IPS-18c (cell line): ENCODE measurements around the gene FBXO42.
A peak's percentile ranks its signal among the peaks of the same experiment; 100 is the strongest.
"Not testable (repeated sequence)": the region's sequence is repeated elsewhere in the genome, so short reads cannot be mapped to it uniquely, and the experiment has no call there.

ENCODE experiments used
- H3K4me3 ChIP-seq: 2 replicates; pipeline ENCODE4 v1.7.0; 2013; ENCODE audit warnings: low read depth, mild to moderate bottlenecking, low read length, moderate library complexity; ENCODE audit not compliant: insufficient read depth
- H3K9me3 ChIP-seq: one replicate; pipeline ENCODE4 v1.6.1; 2013; ENCODE audit warnings: mild to moderate bottlenecking, low read length, moderate library complexity; ENCODE audit not compliant: control insufficient read depth, insufficient read depth

FBXO42 gene

DNA sequence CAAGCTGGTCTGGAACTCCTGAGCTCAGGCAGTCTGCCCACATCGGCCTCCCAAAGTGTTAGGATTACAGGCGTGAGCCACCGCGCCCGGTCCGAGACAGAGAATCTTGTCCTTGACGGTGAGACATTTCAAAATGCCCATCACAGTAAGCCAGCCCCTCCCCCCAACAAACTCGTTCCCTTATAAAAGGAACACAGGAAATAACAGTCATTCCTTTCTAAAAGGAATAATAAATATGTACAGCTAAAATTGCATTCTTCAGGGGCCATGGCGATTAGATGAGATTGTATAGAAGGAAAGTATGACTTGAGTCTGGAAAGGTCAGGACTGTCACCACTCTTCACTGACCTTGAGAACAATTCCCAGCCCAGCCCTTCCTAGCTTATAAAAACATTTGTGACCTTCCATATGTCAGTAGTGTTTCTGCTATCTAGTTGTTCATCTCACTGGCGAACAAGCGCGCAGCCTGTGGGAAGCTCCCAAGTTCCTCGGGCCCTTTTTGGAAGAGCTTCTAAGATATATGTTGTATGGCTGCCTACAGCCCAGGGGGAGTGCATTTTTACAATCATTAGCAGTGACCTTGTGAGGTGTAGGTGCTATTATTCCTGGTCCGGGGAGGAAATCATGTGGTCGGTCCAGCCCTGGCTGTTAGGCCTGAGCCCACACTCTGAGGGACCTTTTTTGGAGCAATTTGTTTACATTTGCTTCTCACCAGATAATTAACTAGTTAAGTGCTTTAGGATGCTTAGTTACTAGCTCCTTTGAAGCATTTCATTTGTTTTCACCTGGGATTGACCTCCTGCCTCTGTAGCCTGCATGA lies 23.5 kb upstream of the FBXO42 start:
- Histone ChIP-seq H3K4me3 (no peak overlapping the region), H3K9me3 (no peaks in the 10 kb centered on the region)

DNA sequence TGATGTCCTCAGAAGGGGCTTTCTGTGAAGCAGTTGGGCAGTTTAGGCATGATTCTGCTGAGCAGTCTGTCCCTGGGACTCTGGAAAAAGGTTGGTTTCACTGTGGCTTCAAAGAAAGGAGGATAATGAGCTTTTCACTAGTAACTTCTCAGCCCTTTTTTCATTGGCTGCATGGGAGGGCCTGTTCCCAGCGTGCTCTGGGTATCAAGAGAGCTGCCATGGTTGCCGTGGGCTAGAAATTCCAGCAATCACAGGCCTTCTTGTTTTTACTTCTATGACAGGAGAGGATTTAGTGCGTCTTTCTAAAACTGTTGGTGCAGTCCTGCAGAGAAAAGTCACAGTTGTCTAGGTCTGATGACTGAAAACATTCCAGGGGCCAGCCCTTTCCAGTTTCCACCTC lies 22.0 kb upstream of the FBXO42 start:
- Histone ChIP-seq H3K4me3 (no peak overlapping the region), H3K9me3 (no peaks in the 10 kb centered on the region)

DNA sequence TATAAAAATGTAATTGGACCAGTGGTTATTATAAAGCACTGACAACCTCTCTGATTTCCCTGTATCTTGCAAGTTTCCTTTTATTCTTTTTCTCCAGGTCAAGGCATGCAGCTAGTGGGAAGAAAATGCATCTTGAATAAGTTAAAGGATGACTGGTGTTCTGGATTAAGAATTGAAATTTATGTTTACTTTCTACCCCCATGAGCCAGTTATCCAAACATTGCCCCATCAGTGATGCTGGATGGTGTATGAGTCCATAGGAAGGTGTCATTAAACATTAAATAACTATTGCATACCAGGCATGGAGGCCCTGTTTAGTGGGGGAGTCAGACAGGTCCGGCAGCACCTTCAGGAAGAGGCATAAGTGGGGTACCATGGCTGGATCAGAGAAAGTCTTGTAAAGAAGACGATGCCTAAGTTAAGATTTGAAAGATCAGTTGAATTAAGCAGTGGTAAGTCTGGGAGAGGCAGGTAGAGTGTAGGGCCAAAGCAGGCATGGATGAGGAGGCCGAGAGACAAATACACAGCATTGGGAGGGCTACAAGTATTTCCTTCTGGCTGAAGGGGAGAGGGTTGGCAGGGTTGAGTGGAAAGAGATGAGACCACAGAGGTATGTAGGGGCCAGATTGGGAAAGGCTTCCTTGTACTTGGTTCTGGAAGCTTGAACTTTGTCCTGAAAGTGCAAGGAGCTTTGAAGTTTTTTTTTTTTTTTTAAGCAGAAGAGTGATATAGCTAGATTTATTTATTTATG lies 20.4 kb upstream of the FBXO42 start:
- H3K4me3 ChIP-seq: no peak overlapping the region

DNA sequence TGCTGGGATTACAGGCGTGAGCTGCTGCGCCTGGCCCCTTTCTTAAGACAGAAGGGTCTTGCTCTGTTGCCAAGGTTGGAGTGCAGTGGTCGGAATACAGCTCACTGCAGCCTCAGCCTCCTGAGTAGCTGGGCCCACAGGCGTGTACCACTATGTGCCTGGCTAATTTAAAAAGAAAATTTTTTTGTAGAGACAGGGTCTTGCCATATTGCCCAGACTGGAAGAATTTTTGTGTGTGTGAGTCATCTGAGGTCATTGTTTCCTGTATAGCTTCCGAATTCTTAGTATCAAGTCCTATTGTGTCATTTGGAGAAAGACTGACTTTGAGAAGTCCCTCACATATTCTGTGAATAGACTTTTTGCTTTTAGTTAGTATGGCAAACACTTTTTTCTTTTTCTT lies 19.4 kb upstream of the FBXO42 start:
- H3K9me3 ChIP-seq: no peaks in the 10 kb centered on the region
- H3K4me3 ChIP-seq: no peak overlapping the region

More for the DNA sequence above, 20.4 kb upstream of the FBXO42 start:
- no peaks in the 10 kb centered on the region for H3K9me3 ChIP-seq

DNA sequence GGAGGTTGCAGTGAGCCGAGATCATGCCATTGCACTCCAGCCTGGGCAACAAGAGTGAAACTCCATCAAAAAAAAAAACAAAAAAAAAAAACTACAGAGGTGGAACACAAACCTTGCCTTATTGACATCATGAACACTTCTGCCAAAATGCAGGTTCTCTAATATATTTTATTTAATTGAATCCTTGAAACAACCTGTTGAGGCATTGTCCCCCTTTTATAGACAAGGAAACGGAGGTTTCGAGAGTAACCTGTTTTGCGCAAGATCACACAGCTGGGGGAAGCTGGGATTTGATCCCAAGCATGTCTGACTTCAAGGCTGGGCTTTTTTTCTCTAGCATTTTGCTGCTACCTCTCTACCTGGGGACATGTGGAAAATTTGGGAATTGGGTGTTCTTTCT lies 17.5 kb upstream of the FBXO42 start:
- Histone ChIP-seq H3K9me3 (no peaks in the 10 kb centered on the region), H3K4me3 (no peak overlapping the region)

DNA sequence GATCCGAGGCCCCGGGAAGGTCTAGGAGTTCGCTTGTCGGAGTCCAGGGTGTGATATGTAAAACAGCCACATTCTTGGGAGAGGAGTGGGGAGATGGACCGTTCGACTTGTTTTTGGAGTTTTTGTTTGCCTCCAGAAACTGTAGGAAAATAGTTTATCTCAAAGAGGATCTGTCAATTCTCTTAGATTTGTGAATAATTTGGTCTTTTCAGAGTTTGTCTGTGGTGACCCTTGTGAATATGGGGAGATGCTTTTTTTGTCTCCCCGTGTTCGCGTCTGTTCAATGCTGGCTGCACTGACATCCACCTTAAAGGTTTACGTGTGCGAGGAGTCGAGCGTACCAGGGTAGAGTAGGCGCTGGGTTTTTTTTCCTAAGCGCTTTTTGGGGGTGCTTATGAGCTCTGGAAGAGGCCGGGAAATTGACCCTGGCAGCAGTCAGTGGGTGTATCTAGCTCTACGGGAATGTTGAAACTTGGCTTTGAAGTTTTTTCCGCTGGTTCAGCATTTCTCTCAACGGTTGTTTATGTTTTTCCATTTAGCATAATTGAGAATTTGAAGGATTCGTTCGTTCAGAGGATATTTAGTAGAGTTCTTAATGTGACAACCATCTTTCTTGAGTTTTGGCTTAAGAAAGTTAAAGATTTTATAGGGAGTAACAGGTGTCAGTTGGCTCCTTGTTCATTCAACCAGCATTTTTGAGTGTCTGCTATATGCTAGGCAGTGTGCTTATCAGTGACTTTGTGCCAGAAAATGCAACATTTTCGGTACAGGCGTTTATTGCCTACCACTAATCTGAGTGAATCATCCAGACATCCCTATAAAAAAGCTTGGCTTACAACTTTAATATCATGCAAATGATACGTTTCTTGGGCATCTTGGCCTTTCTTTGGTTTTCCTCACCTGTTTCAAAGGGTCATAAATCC lies 15.9 kb upstream of the FBXO42 start:
- Histone ChIP-seq H3K4me3 (peak overlapping the region; percentile 92), H3K9me3 (no peaks in the 10 kb centered on the region)

DNA sequence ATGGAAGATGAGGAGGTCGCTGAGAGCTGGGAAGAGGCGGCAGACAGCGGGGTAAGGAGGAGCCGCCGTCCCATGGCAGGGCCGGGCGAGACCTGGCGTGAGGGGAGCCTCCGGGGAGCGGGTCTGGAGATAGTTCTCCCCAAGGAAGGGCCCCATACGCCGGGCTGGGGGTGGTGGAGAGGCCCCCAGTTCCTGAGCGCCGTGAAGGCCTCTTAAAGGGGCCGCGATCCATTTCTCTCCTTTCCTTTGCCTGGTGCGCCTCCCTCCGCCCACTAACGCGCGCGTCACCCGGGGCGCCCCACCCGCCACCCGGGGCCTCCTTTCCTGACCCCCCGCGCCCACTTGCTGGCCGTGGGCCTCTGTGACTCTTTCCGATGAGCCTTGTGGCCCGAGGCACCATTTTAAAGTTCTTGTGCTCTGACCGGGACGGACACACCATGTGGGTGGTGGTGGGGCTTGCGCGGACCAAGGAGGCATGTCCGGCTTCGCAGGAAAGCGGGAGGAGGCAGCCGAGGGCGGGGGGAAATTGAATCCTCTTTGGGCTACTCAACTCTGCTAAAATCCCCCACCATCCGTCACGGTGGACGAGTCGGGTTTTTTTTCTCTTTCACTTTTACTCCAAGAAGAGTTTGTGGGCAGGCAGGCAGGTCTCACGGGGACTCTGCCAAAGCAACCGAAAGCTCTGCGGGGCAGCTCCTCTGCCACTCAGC lies 15.1 kb upstream of the FBXO42 start:
- H3K4me3 ChIP-seq: peak overlapping the region; percentile 92
- H3K9me3 ChIP-seq: no peaks in the 10 kb centered on the region

DNA sequence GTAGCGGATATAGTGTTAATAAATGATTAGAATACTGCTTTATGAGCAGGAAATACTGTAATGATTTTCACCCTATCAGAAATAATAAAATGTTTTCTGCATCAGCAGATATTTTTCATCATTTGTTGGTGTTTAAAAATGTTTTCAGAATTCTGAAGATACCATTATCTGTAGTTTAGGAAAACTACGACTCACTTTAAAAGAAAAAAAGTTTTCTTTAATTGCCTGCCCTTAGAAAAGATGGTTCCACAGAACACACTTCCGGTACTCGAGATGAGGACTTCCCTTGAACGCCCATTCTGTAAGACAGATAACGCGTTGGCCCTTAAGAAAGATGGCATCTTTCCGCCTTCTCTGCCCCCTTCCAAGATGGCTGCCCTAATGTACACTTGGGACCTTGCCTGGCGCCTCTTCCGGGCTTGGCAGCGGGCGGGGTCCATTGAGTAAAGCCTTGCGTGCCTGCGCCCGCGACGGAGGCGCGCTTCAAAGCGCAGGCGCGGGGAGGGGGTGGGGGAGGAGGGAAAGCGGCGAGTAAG lies 14.5 kb upstream of the FBXO42 start, which contains the start of gene SZRD1:
Gene SZRD1, plus strand, starts transcription at position 521 of the 536 bp plus-strand sequence. CDS start 16 bp downstream, outside the sequence.
- peak within 1 kb of the TSS; percentile 92 for H3K4me3 ChIP-seq

DNA sequence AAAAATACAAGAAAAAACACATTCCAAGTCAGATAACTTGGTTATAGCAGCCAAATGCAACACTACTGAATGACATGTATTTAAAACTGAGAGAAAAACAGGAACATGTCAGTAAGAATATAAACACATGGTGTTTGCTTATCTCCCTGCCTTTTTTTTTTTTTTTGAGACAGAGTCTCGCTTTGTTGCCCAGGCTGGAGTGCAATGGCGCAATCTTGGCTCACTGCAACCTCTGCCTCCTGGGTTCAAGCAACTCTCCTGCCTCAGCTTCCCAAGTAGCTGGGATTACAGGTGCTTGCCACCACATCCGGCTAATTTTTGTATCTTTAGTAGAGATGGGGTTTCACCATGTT lies 12.8 kb upstream of the FBXO42 start:
- not testable (repeated sequence) for H3K9me3 ChIP-seq

More for the DNA sequence above, 14.5 kb upstream of the FBXO42 start, which contains the start of gene SZRD1:
- H3K9me3 ChIP-seq: no peaks in the 10 kb centered on the region

DNA sequence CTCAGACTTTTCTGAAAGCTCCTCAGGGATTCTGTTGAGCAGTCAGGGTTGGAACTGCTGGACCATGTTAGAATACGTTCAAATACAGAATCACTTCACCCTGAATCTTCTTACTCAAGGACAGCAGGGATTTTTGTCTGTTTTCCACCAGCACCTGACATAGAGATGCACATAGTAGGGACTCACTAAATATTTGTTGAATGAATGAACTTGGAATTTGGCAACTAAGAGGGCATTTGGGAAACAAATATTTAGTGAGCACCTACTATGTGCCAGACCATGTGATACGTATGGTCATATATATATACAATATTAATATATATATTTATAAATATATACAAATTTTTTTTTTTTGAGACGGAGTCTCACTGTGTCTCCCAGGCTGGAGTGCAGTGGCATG lies 4.6 kb upstream of the FBXO42 start:
- Histone ChIP-seq H3K9me3 (no peaks in the 10 kb centered on the region), H3K4me3 (no peak overlapping the region)

More for the DNA sequence above, 12.8 kb upstream of the FBXO42 start:
- H3K4me3 ChIP-seq: not testable (repeated sequence)

DNA sequence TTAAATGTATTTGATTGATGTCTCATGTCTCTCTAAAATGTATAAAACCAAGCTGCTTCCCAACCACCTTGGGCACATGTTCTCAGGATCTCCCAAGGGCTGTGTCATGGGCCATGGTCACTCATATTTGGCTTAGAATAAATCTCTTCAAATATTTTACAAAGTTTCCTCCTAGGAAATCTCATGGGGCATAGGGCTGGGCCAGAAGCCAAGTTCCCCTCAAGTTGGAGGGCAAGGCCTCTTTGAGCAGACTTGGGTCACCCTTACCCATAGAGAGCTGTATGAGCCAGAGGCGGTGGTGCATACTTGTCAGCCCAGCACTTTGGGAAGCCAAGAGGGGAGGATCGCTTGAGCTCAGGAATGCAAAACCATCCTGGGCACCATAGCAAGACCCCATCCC lies 2.3 kb upstream of the FBXO42 start:
- no peaks in the 10 kb centered on the region for H3K9me3 ChIP-seq

DNA sequence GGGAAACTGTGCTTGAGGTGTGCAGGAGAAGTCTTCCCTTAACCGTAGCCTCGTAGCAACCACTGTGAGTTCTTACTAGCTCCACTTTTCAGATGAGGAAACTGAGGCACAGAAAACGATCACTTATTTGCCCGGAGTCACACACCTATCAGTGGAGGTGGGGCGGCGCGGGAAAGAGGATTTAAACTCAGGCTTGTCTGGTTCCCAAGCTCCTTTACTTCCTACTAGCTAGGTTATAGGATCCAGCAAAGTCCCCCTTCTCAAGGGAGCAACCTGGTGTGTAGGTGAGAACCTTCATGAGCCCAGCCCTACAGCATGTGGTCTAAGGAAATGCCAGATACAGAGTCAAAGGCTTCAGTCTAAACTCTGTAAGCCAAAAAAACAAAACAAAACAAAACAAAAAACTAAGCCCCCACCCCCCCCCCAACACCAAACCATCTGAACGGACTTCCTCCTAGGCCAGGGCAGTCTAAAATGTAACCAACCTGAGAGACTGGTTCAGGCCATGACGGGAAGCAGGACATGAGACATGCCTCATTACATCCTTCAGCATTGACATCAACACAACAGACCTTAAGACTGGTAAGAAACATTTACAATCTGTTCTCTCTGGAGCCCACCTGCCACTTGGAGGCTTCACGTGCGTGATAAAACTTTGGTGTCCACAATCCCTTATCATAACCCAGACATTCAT lies 709 bp upstream of the FBXO42 start:
- H3K9me3 ChIP-seq: no peaks in the 10 kb centered on the region

More for the DNA sequence above, 2.3 kb upstream of the FBXO42 start:
- no peak overlapping the region for H3K4me3 ChIP-seq

DNA sequence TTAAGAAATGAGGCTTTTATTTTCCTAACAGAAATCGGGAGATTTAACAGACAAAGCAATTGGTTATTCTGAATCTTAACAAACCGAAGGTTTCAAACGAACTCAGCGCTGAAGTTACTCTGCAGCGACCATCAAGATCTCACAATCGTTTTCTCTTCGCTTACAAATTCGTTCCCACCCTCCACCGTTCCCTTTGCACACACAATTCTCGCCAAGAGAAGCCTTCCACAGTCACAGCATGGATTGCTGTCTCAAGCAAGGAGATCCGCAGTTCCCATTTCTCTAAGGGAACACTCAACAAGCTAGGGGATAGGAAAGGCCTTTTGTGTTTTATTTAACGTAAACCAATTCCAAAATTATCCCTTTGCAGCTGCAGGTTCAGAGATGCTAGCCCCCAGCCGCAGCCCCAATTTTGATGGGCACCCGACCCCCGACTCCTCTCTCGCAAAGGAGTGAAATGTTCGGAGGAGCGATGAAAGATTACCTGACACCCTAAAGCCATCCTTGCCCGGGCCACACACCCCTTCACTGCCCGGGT lies 755 bp downstream of the FBXO42 start:
- peak overlapping the region; percentile 95 for H3K4me3 ChIP-seq
- H3K9me3 ChIP-seq: no peaks in the 10 kb centered on the region

More for the DNA sequence above, 709 bp upstream of the FBXO42 start:
- peak overlapping the region; percentile 59 for H3K4me3 ChIP-seq

DNA sequence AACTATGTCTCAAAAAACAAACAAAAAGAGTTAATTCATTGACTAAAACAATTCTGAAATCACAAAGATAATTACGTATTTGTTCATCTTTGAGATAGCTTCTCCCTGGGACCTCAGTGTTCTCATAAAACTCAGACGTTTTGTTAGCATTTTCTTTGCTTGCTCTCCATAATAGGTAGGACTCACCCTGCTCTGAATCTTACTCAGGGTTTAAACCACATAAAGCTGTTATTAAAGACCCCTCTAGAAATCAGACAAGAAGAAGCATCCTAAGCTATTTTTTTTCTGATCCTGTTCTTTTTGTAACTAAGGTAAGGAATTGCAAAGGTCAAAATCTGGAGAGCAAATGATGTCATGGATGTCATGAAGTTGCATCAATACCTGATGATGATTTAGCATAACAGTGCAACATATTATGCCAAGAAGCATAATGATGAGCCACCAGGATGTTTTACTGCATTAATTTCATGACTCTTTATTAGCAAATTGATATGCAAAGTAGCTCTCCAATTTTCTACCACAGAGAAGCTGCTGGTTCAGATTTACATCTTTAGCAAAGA lies 2.4 kb downstream of the FBXO42 start:
- Histone ChIP-seq H3K9me3 (no peaks in the 10 kb centered on the region), H3K4me3 (no peak overlapping the region)

DNA sequence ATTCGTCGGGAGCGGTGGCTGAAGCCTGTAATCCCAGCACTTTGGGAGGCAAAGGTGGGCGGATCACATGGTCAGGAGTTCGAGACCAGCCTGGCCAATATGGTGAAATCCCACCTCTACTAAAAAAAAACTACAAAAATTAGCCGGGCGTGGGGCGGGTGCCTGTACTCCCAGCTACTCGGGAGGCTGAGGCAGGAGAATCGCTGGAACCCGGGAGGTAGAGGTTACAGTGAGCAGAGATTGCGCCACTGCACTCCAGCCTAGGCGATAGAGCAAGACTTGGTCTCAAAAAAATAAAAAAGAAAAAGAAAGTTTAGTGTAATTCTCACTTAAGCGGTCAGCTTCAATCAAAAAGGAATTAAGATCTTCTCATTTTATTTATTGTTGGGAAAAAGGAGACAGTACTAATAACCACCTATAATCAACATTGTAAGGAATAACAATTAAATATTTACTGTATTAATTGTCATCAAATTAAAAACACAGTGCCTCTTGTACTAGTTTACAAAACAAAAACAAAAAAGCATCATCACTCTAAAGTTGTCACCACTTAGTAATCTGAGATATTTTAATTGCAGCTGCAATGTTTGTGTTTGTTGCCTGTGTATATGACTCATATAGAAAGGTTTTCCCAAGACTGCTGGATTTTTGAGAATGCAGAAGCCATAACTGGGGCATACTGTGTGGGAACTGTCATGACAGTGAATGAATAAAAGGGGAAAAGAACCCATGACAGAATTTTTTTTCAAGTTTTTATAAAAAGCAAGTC lies 3.7 kb downstream of the FBXO42 start:
- H3K4me3 ChIP-seq: no peak overlapping the region
- H3K9me3 ChIP-seq: no peaks in the 10 kb centered on the region
